H1 (cell line): Measurements from ENCODE around the gene CDCA3. TPM values are rescaled to one million over a fixed set of nuclear protein-coding genes. Genes with fewer than 3 reads are reported as not detected.
A peak's percentile ranks its signal among the peaks of the same experiment; 100 is the strongest.

ENCODE experiments used
- CTCF ChIA-PET: fragments of 300-600 bp; sonication (Branson Sonifier 250); formaldehyde crosslinking; loops from one replicate; lab custom pipeline; 2021; ENCODE audit not compliant: partially characterized antibody; lab: Charles Lee
- POLR2A ChIA-PET: fragments of 300-600 bp; sonication (Branson Sonifier 250); formaldehyde crosslinking; loops from one replicate; lab custom pipeline; 2021; ENCODE audit warnings: inconsistent platforms; ENCODE audit not compliant: partially characterized antibody; lab: Charles Lee
- DNase-seq, 2 experiments: peaks; one replicate each; pipeline versions ENCODE4 v3.0.0 to v3.0.0-alpha.2; 2010 to 2022; ENCODE audit warnings: low spot score in 2 of 2, low read depth in 1 of 2, mixed read lengths in 1 of 2
- FAIRE-seq: peaks from 2 replicates; lab custom pipeline; 2011; peaks lifted over from hg19 to GRCh38; lab: Jason Lieb, UNC
- H2AFZ ChIP-seq: 2 replicates; pipeline ENCODE4 v1.8.1; 2012; ENCODE audit warnings: low read length, inconsistent platforms
- H2AK5ac ChIP-seq: 2 replicates; pipeline ENCODE4 v1.6.1; 2013; ENCODE audit warnings: low read depth, low read length
- H2BK120ac ChIP-seq: replicated peaks from 2 replicates; pipeline ENCODE3; 2013; ENCODE audit warnings: low read depth, low read length, inconsistent platforms
- H2BK12ac ChIP-seq: 2 replicates; pipeline ENCODE4 v1.6.1; 2013; ENCODE audit warnings: low read depth, low read length
- H2BK15ac ChIP-seq: 2 replicates; pipeline ENCODE4 v1.6.1; 2013; ENCODE audit warnings: low read length
- H2BK20ac ChIP-seq: 2 replicates; pipeline ENCODE4 v1.6.1; 2013; ENCODE audit warnings: low read length
- H2BK5ac ChIP-seq: 2 replicates; pipeline ENCODE4 v1.6.1; 2013; ENCODE audit warnings: low read depth, low read length
- H3K14ac ChIP-seq: 2 replicates; pipeline ENCODE4 v1.6.1; 2013; ENCODE audit warnings: inconsistent platforms; ENCODE audit not compliant: insufficient read length
- H3K18ac ChIP-seq: 2 replicates; pipeline ENCODE4 v1.6.1; 2013; ENCODE audit warnings: low read length; ENCODE audit errors: extremely low read depth
- H3K23ac ChIP-seq: 2 replicates; pipeline ENCODE4 v1.6.1; 2013; ENCODE audit warnings: inconsistent platforms; ENCODE audit not compliant: insufficient read length
- H3K23me2 ChIP-seq: 2 replicates; pipeline ENCODE4 v1.6.1; 2013; ENCODE audit warnings: low read depth, low read length
- H3K27ac ChIP-seq: 2 replicates; pipeline ENCODE4 v1.6.1; 2011; ENCODE audit warnings: low read depth, low read length, inconsistent platforms
- H3K27me3 ChIP-seq, 4 experiments: replicated peaks in 1 of 4; 1 replicate in 1 of 4; 2 replicates in 3 of 4; pipeline versions ENCODE4 v1.6.1 to v1.8.1; 2011 to 2013; ENCODE audit warnings: low read length in 3 of 4, mild to moderate bottlenecking in 3 of 4, inconsistent platforms in 2 of 4, mixed read lengths in 2 of 4, moderate library complexity in 1 of 4; ENCODE audit not compliant: control insufficient read depth in 3 of 4, insufficient read depth in 3 of 4; ENCODE audit errors: extremely low read depth in 1 of 4
- H3K36me3 ChIP-seq, 4 experiments: 2 replicates each; pipeline versions ENCODE4 v1.6.1 to v1.8.1; 2011 to 2013; ENCODE audit warnings: mild to moderate bottlenecking in 4 of 4, low read length in 3 of 4, moderate library complexity in 2 of 4, control low read depth in 1 of 4, inconsistent platforms in 1 of 4; ENCODE audit not compliant: insufficient read depth in 4 of 4, control insufficient read depth in 2 of 4
- H3K4ac ChIP-seq: replicated peaks from 2 replicates; pipeline ENCODE3; 2013; ENCODE audit warnings: low read length, low read depth, mixed read lengths, inconsistent platforms; ENCODE audit not compliant: insufficient read length
- H3K4me1 ChIP-seq, 4 experiments: replicated peaks in 1 of 4; 1 replicate in 1 of 4; 2 replicates in 3 of 4; pipeline versions ENCODE4 v1.6.1 to v1.8.1; 2011 to 2013; ENCODE audit warnings: low read length in 3 of 4, inconsistent platforms in 2 of 4, mixed read lengths in 1 of 4; ENCODE audit not compliant: insufficient read depth in 4 of 4, control insufficient read depth in 3 of 4
- H3K4me2 ChIP-seq, 2 experiments: 2 replicates each; pipeline versions ENCODE4 v1.6.1 to v1.8.1; 2011 to 2013; ENCODE audit warnings: low read depth in 2 of 2, low read length in 2 of 2, control low read depth in 1 of 2, inconsistent platforms in 1 of 2, mild to moderate bottlenecking in 1 of 2; ENCODE audit not compliant: insufficient read depth in 1 of 2
- H3K4me3 ChIP-seq, 4 experiments: fragments of 200-600, 300-600 bp in 1 of 4; sonication (generic), shearing (Covaris generic), sonication (Bioruptor Twin) in 1 of 4; 2 replicates each; pipeline versions ENCODE4 v1.5.1 to v1.8.1; 2011 to 2016; ENCODE audit warnings: low read length in 4 of 4, low read depth in 3 of 4, control low read depth in 2 of 4, inconsistent platforms in 2 of 4, mild to moderate bottlenecking in 2 of 4, mixed read lengths in 1 of 4, moderate library complexity in 1 of 4; ENCODE audit not compliant: insufficient read depth in 2 of 4; ENCODE audit errors: extremely low read depth in 1 of 4
- H3K56ac ChIP-seq: replicated peaks from 2 replicates; pipeline ENCODE3; 2013; ENCODE audit warnings: low read depth, mild to moderate bottlenecking, mixed read lengths, low read length, inconsistent platforms; ENCODE audit not compliant: insufficient read length
- H3K79me1 ChIP-seq: 2 replicates; pipeline ENCODE4 v1.6.1; 2013; ENCODE audit warnings: low read depth, low read length, control low read depth
- H3K79me2 ChIP-seq, 2 experiments: 2 replicates each; pipeline versions ENCODE4 v1.6.1 to v1.8.1; 2012 to 2013; ENCODE audit warnings: low read length in 2 of 2, mild to moderate bottlenecking in 2 of 2, inconsistent platforms in 1 of 2; ENCODE audit not compliant: insufficient read depth in 2 of 2, control insufficient read depth in 1 of 2
- H3K9ac ChIP-seq, 4 experiments: replicated peaks in 1 of 4; 1 replicate in 1 of 4; 2 replicates in 3 of 4; pipeline versions ENCODE4 v1.6.1 to v1.8.1; 2011 to 2013; ENCODE audit warnings: low read depth in 3 of 4, low read length in 3 of 4, control low read depth in 2 of 4, mild to moderate bottlenecking in 2 of 4, moderate library complexity in 2 of 4, inconsistent platforms in 1 of 4; ENCODE audit errors: extremely low read depth in 1 of 4
- H3K9me3 ChIP-seq, 2 experiments: 2 replicates each; pipeline versions ENCODE4 v1.6.1 to v1.8.1; 2012 to 2013; ENCODE audit warnings: mild to moderate bottlenecking in 2 of 2, moderate library complexity in 2 of 2, control low read depth in 1 of 2, inconsistent platforms in 1 of 2, low read depth in 1 of 2, low read length in 1 of 2, mixed read lengths in 1 of 2; ENCODE audit not compliant: insufficient read depth in 2 of 2
- H4K20me1 ChIP-seq, 2 experiments: replicated peaks in 1 of 2; 2 replicates each; pipeline versions ENCODE3 to v1.8.1; 2011 to 2013; ENCODE audit warnings: inconsistent platforms in 2 of 2, low read length in 2 of 2, mild to moderate bottlenecking in 1 of 2; ENCODE audit not compliant: insufficient read depth in 2 of 2, control insufficient read depth in 1 of 2
- H4K5ac ChIP-seq: 2 replicates; pipeline ENCODE4 v1.6.1; 2013; ENCODE audit warnings: low read length, low read depth, mixed read lengths, inconsistent platforms; ENCODE audit not compliant: insufficient read length
- H4K8ac ChIP-seq: 2 replicates; pipeline ENCODE4 v1.8.0; 2013; ENCODE audit warnings: mild to moderate bottlenecking, moderate library complexity, low read length, inconsistent platforms; ENCODE audit not compliant: insufficient read depth; ENCODE audit errors: extremely low read depth
- H4K91ac ChIP-seq: replicated peaks from 2 replicates; pipeline ENCODE3; 2013; ENCODE audit warnings: low read length, mixed read lengths, inconsistent platforms; ENCODE audit not compliant: insufficient read length
- POLR2A ChIP-seq, 2 experiments: IDR thresholded peaks; 1 replicate in 1 of 2; 2 replicates in 1 of 2; pipeline ENCODE4 v1.6.1; 2011; ENCODE audit warnings: low read depth in 2 of 2, low read length in 2 of 2, mild to moderate bottlenecking in 2 of 2; ENCODE audit errors: control extremely low read depth in 1 of 2
- WGBS, 2 experiments: shearing (Covaris generic) in 1 of 2; methylation state at CpG; one replicate each; pipeline versions ENCODE4 v1.1.6 to v1.1.7; 2013 to 2015; ENCODE audit warnings: low lambda C conversion rate in 2 of 2, mixed read lengths in 2 of 2, inconsistent platforms in 1 of 2, low coverage in 1 of 2, missing lambda C conversion rate in 1 of 2; ENCODE audit not compliant: insufficient replicate concordance in 2 of 2, insufficient coverage in 1 of 2, insufficient read length in 1 of 2; ENCODE audit errors: extremely low coverage in 1 of 2, missing lambda C conversion rate in 1 of 2; 5-methylcytosine and 5-hydroxymethylcytosine counted together
- polyA plus RNA-seq, 7 experiments: library from polyadenylated mRNA; depleted of rRNA in 3 of 7; stranded (reverse) in 5 of 7; unstranded in 2 of 7; fragments of >200 nt in 5 of 7; fragments of 200-250 nt in 2 of 7; gene quantifications; 1 replicate in 5 of 7; 2 replicates in 1 of 7; 4 replicates in 1 of 7; pipeline versions ENCODE4 v1.2.1 to v1.2.3, GENCODE V29; 2011 to 2013; ENCODE audit warnings: missing spikeins in 2 of 7, mixed read lengths in 2 of 7
- total RNA-seq: library from RNA; stranded (reverse); fragmentation: NEBNext Ultra II Directional; extraction: Animal tissue kit (Norgen Biotek cat#: 25700); gene quantifications from 2 replicates; pipeline ENCODE4 v1.2.1, GENCODE V29; 2021

The CDCA3 gene
- total and polyA plus RNA-seq, 2 of the 8 experiments (the other 6 are each of a cell fraction or from before 2014, with no cell fraction given) = 47.7 to 71.2 TPM

- no peak overlapping the region for H2AK5ac ChIP-seq
- no peak overlapping the region for H3K4ac ChIP-seq
- H2BK5ac ChIP-seq = peak overlapping the region; percentile 15
- H2BK15ac ChIP-seq = no peak overlapping the region
- H3K23ac ChIP-seq = no peak overlapping the region
- no peak overlapping the region for H3K14ac ChIP-seq
- no peaks in the 10 kb centered on the region for H4K20me1 ChIP-seq
- DNase-seq (no peak), FAIRE-seq (no peak)
- H2AFZ ChIP-seq = no peak overlapping the region
- H3K23me2 ChIP-seq = no peaks in the 10 kb centered on the region
- no peaks in the 10 kb centered on the region for H3K79me1 ChIP-seq
- H4K5ac ChIP-seq = no peak overlapping the region
- H3K18ac ChIP-seq = peak overlapping the region; percentile 51; the same call in 1 of the 2 replicates
- no peaks in the 10 kb centered on the region for H3K79me2 ChIP-seq
- H3K9me3 ChIP-seq = no peaks in the 10 kb centered on the region
- no peak overlapping the region for H3K27ac ChIP-seq
- 0 out of 2 replicates have a peak overlapping the region, but pooled peaks have one; percentile 17 for H4K8ac ChIP-seq
- H3K4me2 ChIP-seq = no peak overlapping the region
- no peaks in the 10 kb centered on the region for H3K27me3 ChIP-seq
- ChIA-PET CTCF (interaction anchor here (1.2 to 3.1 kb wide), 5 partner anchors 8 to 41 kb away, joined by 4 to 18 read pairs (median 4); partner anchors contain the start of gene SPSB2), POLR2A (interaction anchor here (0.6 to 5.7 kb wide), 11 partner anchors 8 to 59 kb away, joined by 3 to 50 read pairs (median 3); partner anchors contain the start of genes C12orf57, CDCA3, RNU7-1 and SPSB2)
- H3K9ac ChIP-seq = no peak overlapping the region
- H4K91ac ChIP-seq = no peak overlapping the region
- H2BK12ac ChIP-seq = 0 out of 2 replicates have a peak overlapping the region, but pooled peaks have one; percentile 94
- H3K4me1 ChIP-seq = peaks cover 2 to 10% (median 5%) of the 10 kb centered on the region in 4 experiments; a peak in 5 of 7 replicates
- H2BK120ac ChIP-seq = peak overlapping the region; percentile 4
- peaks cover 0 to 20% (median 1%) of the 10 kb centered on the region in 4 experiments; a peak in 4 of 8 replicates for H3K36me3 ChIP-seq
- 93% methylated on average over 21 of the region's 22 CpGs; no CpG with 5 or more reads in 1 of the 2 experiments for WGBS, 2 experiments
- TF ChIP-seq POLR2A (IDR thresholded peaks at IDR 0.05; ENCODE audit: control extremely low read depth in 1 of 2, low read depth in 2 of 2, low read length in 2 of 2) = no peak
- no peak overlapping the region for H3K56ac ChIP-seq
- H3K4me3 ChIP-seq = no peak overlapping the region
- 0 out of 2 replicates have a peak overlapping the region, but pooled peaks have one; percentile 95 for H2BK20ac ChIP-seq
Observed at GRCh38 chr12:6884539-6884938, 33.5 kb upstream of the CDCA3 start.
